Umbilical cord (tissue), 2 donors: ENCODE results near the gene PLCZ1. TPM values are rescaled to one million over a fixed set of nuclear protein-coding genes. Genes with fewer than 3 reads are reported as not detected.
"Not testable (repeated sequence)": the region's sequence is repeated elsewhere in the genome, so short reads cannot be mapped to it uniquely, and the experiment has no call there.

ENCODE experiments used
- DNase-seq: peaks from one replicate; pipeline ENCODE4 v3.0.0-alpha.2; 2015; ENCODE audit warnings: low spot score
- total RNA-seq: library from RNA; depleted of rRNA; stranded (reverse); fragments of >200 nt; gene quantifications from one replicate; pipeline ENCODE4 v1.2.3, GENCODE V29; 2014; ENCODE audit warnings: low replicate concordance; ENCODE audit not compliant: insufficient read depth

The PLCZ1 gene
- total RNA-seq, 1 donor from 2014 or later = 21.7 TPM

GRCh38 chr12:18703321-18703720 lies 34.5 kb downstream of the PLCZ1 start:
- peak; percentile 23 for DNase-seq

- peak; percentile 93 for DNase-seq
These were observed 37.5 kb downstream of the PLCZ1 start for GRCh38 chr12:18700271-18700670.

DNA sequence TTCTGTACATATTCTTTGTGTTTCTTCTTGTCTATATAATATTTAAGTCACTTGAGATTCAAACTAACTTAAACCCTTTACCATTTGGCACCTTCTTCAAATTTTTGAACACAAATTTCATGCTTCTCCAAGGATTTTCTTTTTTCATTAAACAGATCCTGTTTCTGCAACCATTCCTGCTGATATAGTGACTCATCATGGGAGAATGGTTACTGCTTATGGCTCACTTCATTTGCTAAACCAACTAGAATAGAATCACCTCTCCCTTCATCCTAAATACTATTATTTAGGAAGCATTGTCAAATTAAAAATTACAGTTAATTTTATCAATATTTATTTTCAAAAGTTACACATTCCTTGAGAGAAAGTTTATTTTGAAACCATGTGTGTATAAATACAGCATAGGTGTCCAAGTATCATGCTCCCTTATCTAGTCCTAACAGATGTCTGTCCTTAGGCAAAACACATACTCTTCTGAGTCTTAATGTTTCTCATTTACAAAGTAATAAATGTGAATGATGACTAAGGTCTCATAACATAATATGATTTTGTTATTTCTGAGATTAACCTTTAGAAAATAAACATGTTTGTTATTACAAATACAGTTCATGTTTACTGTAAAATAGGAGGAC lies 40.7 kb downstream of the PLCZ1 start:
- DNase-seq = peak; percentile 27

- not testable (repeated sequence) for DNase-seq
These were observed 43.8 kb downstream of the PLCZ1 start for GRCh38 chr12:18693986-18694385.

- no peak for DNase-seq
These were observed 47.2 kb downstream of the PLCZ1 start for GRCh38 chr12:18690653-18691052.

DNA sequence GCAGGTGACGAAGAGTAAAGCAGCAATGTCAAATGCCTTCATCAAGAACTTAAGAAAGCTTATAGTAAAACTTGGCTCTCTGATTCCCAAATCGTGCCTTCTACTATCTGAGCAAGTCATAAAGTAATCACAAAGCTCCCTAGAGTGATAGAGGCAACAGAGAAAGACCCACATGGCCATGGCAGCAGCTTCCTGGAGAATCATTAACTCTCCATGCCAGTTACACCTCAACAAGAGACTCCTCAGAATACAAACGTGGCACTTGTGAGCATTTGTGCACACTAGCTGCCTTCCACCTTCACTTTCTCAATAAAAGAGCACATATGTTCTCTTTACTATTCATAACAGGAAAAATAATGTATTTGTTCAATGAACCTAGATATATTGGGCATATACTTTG lies 48.0 kb downstream of the PLCZ1 start:
- no peak for DNase-seq

- DNase-seq = no peak
These were observed 53.4 kb downstream of the PLCZ1 start for GRCh38 chr12:18684430-18684829.

GRCh38 chr12:18683327-18684013 lies 54.3 kb downstream of the PLCZ1 start:
- no peak for DNase-seq

DNA sequence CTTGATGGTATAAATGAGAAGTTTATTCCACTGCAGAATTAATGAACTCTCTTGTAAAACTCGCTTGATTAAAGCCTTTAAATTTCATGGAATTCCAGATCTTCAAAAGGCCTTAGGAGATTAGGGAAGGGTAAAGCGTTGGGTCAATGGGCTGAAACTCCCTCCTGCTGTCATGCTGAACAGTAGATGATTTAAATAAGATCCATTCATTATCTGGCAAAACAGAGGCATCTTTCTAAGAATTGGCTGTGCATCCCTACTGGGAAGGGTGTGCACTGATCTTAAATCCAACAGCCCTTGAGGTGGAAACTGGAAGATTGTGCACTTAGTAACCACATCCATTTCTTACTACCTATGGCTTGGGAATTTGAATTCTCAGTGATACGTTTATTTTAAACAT lies 56.0 kb downstream of the PLCZ1 start:
- DNase-seq = no peak

DNA sequence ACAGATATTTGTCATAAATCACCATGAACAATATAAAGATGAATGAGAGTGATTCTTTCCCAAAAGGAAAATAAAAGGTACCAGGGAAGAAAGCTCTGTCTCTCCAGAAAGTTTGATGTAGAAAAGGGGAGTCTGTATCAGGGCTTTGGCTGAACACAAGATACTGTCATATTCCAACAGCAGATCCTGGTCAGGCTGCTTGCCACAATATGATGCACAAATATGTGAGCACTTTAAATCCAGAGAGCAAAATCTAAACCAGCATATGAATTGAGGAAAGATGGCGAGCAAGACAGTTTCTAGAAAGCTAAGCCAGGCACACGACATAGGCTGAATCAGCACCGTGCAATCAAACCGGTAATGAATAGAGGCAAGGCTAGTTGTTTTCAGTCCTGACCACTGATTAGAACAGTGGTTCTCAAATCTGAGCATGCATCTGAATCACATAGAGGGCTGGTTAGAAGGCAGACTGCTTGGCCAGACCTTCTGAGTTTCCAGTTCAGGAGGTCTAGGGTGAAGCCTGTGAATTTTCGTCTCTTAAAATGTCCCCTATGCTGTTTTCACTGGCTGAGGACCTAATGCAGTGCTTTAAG lies 60.7 kb downstream of the PLCZ1 start:
- peak; percentile 67 for DNase-seq

- no peak for DNase-seq
These were observed 61.7 kb downstream of the PLCZ1 start for GRCh38 chr12:18676141-18676540.

GRCh38 chr12:18658829-18659228 lies 79.0 kb downstream of the PLCZ1 start:
- DNase-seq = no peak

DNA sequence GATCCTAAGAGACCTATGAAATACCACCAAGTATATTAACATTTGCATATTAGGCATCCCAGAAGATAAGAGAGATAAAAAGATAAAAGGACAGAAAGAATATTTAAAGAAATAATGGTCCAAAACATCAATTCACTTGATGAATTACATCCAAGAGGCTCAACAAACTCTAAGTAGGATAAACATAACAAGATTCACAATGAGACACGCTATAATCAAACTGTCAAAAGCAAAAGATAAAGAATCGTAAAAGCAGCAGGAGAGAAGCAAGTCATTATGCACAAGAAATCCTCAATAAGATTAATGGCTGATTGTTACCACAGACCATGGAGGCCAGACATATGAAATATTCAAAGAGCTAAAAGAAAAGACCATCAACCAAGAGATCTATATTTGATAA lies 79.6 kb downstream of the PLCZ1 start:
- DNase-seq = no peak

GRCh38 chr12:18655351-18655750 lies 82.5 kb downstream of the PLCZ1 start:
- no peak for DNase-seq

DNA sequence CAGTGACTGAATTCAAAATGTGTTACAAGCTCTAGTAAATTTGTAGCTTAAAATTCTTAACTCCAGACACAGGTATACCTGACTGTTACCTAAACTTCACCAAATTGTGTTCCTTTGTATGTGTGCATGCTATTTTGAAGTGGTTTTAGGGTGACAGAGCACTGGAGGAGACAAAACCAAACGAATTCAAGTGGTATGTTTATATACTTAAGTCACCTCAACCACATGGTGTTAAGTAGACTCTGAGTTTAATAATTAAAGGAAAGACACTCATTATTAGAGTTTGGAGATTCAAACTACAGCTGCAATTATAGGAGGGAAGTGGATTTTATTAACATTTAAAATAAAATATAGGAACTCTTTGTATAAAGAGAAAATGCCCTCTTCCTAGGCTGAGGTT lies 84.3 kb downstream of the PLCZ1 start:
- DNase-seq = no peak

DNA sequence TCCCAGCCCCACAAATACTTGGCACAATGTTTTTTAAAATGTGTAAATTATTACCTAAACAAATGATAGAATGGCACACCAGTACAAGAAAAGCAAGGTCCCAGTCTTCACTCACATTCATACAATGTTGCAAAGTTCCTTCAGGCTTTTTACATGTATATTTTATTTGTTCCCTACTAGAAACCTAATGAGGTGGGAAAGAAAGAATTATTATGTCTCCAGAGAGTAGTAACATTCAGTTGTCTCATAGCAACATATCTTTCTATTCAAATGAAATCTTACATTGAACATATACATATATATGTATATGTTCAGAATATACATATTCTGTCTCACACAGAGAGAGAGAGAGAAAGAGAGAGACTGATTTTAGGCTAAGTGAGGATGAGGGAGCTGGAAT lies 85.2 kb downstream of the PLCZ1 start:
- DNase-seq = no peak

DNA sequence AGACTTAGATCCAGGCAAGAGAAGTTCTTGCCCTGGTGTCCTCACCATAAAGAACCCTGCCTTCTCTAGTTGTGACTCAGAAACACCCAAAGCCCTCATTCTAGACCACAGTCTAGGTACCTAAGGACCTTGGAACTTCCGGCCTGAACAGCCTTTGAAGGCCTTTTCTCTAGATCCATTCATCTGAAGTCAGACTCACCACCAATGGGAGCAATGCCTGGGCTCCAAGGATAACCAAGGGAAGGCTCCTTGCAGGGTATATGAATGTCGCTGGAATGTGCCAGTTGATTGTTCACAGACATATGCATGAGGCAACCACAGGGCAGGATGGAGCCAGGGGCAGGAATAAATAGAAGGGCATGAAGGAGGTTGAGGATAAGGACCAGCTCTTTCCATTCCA lies 86.3 kb downstream of the PLCZ1 start:
- DNase-seq = no peak

DNA sequence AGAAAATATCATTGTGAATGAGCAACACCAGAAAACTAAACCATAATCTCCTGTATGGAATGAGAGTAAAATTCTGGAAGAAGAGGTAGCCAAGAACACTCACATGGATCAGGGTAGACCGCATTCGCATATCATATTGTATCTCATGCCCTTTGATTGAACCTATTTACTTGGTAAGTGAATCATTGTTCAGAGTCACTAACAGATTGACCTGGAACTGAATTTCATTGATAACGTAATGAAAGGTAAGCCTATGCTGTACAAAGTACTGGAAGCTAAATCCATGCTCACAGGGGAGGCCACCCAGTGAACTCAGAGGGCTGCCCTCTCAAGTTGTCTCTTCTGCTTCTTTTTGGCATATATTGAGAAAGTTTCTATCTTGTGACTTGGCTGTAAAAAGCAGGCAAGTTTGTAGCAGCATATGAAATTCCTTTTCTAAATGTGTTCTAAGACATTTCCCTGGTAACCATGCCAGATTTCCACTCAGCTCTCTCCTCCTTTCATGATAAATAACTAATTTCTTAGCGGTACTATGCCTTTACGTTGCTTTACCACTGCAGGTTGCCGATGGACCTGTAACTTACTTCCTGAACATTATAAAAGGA lies 91.4 kb downstream of the PLCZ1 start:
- DNase-seq = peak; percentile 34

GRCh38 chr12:18644564-18644963 lies 93.2 kb downstream of the PLCZ1 start:
- no peak for DNase-seq

DNA sequence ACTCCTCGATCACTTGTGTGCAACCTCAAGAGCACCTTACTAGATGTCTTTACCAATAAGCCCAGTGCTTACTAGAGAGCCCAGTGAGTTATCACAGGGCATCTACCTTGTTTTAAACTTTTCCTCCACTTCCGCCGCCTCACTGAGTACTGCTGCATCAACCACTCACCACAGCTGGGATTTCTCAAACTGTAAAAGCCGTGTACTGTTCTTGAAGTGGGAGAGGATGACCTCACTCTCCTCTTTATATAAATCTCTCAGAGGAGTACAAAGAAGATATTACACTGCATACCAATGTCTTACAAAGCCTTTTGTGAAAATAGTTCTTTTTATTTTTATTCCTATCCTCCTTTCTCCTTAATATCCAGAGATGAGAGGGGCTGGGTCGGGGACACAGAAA lies 94.1 kb downstream of the PLCZ1 start:
- DNase-seq = peak; percentile 92

- peak; percentile 78 for DNase-seq
These were observed 97.4 kb downstream of the PLCZ1 start for GRCh38 chr12:18640321-18640955.

GRCh38 chr12:18634382-18634781 lies 103.4 kb downstream of the PLCZ1 start:
- DNase-seq = no peak
